Measurements from ENCODE around the gene WEE1. TPM values are rescaled to one million over a fixed set of nuclear protein-coding genes. Genes with fewer than 3 reads are reported as not detected.

The WEE1 gene
- total RNA-seq, 1 donor from 2014 or later: 95.1 TPM

Other genes starting within 250 kb of the WEE1 start
- 143 TPM for gene IPO7, start 189.0 kb upstream of the WEE1 start, total RNA-seq
- gene ZNF143, start 112.7 kb upstream of the WEE1 start, total RNA-seq: 22.6 TPM
- gene SWAP70, start 90.4 kb downstream of the WEE1 start, total RNA-seq: 27.6 TPM